ENCODE measurements around the gene VMO1.

- TF ChIP-seq, protein P1, sequence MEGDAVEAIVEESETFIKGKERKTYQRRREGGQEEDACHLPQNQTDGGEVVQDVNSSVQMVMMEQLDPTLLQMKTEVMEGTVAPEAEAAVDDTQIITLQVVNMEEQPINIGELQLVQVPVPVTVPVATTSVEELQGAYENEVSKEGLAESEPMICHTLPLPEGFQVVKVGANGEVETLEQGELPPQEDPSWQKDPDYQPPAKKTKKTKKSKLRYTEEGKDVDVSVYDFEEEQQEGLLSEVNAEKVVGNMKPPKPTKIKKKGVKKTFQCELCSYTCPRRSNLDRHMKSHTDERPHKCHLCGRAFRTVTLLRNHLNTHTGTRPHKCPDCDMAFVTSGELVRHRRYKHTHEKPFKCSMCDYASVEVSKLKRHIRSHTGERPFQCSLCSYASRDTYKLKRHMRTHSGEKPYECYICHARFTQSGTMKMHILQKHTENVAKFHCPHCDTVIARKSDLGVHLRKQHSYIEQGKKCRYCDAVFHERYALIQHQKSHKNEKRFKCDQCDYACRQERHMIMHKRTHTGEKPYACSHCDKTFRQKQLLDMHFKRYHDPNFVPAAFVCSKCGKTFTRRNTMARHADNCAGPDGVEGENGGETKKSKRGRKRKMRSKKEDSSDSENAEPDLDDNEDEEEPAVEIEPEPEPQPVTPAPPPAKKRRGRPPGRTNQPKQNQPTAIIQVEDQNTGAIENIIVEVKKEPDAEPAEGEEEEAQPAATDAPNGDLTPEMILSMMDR (IDR thresholded peaks at IDR 0.05) = no peak
- no peak for TF ChIP-seq POLR2A (IDR thresholded peaks at IDR 0.05)
Measured at GRCh38 chr17:4744999-4745969, 40.9 kb downstream of the VMO1 start.
